Stimulated activated CD8-positive, alpha-beta memory T cell treated with anti-CD3 and anti-CD28 coated beads, Interleukin-4, amount 100 ng/mL, for 48 hours (primary cell): ENCODE measurements around the gene LMBRD2.

Experiments
- DNase-seq: peaks from one replicate; pipeline ENCODE4 v3.0.0-alpha.2; 2020

Gene LMBRD2

GRCh38 chr5:36099748-36100147, 51.9 kb downstream of the LMBRD2 start:
- DNase-seq: no peak

GRCh38 chr5:36096486-36096885, 55.2 kb downstream of the LMBRD2 start:
- no peak for DNase-seq

- no peak for DNase-seq
Observed at GRCh38 chr5:36089989-36090388, 61.7 kb downstream of the LMBRD2 start.

GRCh38 chr5:36079200-36079781, 72.4 kb downstream of the LMBRD2 start:
- peak; percentile 37 for DNase-seq

DNA sequence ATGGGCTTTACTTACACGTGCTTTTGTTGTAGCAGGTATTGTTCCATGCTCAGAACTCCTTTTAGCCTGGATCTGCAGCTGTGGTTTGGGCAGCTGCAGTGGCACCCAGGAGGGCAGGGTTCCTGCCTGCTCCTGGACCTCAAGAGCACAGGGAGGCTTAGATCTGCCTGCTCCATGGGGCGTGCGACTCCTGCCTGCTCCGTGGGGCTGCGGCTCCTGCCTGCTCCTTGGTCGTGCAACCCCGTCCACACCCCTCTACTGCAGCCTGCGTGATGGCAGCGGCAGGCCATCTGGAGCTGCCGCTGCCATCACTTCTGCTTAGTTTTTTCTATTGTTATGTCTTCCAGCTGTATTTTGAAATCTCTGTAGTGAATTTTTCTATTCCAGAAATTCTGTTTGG, 73.3 kb downstream of the LMBRD2 start:
- no peak for DNase-seq

GRCh38 chr5:36073595-36074216, 78.0 kb downstream of the LMBRD2 start:
- DNase-seq: no peak

- no peak for DNase-seq
Observed at GRCh38 chr5:36070687-36071571, 80.8 kb downstream of the LMBRD2 start.

DNA sequence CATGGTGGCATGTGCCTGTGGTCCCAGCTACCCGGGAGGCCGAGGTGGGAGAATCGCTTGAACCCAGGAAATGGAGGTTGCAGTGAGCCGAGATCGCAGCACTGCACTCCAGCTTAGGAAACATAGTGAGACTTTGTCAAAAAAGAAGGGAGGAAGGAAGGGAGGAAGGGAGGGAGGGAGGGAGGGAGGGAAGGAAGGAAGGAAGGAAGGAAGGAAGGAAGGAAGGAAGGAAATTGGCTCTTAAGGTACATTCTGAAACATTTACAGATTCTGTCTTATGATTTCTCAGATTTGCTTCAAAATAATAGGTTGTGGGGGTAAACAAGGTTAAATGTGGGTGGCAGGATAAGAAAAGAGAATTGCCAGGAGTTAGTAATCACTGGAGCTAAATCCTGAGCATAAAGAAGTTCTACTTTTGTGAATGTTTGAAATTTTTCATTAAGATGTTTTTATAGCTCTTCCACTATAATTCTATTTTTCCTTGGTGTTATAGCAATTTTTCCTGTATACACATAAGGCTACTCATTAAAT, 82.9 kb downstream of the LMBRD2 start:
- no peak for DNase-seq

DNA sequence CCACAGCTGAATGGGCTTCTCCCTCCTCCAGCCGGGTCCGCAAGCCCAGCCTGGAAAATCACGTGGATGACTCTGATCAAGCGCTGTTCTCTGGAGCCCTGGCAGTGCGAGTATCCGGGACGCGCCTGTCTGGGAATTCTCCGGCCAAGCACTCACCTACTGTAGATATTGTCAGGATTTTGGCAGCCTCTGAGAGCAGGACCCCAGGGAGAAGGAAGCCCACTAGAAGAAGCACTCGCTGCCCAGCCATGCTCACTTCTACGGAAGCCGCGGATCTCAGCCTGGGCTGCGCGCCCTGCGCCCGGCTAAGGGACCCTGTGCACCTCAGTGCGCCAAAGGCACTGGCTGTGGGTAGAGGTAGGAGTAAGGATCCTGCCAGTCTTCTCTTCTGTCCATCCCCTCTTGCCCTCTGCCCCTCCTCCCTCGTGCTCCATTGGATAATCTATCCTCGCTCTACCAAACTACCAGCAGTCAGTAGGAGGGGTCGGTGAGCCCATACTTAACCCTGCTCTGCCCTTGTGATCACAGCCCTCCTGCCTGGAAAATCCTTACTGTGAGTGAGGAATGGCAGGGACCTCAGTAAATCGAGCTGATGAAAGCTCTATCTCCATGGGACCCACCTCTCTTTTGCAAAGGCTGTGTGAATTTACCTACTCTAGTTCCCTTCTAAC, 85.0 kb downstream of the LMBRD2 start, which contains the start of gene UGT3A2:
Gene UGT3A2, minus strand, starts transcription at position 343 of the 671 bp plus-strand sequence. Its CDS starts 93 bp downstream, at position 250.
- DNase-seq: no peak

- no peak for DNase-seq
Observed at GRCh38 chr5:36066001-36066539, 85.6 kb downstream of the LMBRD2 start.

DNA sequence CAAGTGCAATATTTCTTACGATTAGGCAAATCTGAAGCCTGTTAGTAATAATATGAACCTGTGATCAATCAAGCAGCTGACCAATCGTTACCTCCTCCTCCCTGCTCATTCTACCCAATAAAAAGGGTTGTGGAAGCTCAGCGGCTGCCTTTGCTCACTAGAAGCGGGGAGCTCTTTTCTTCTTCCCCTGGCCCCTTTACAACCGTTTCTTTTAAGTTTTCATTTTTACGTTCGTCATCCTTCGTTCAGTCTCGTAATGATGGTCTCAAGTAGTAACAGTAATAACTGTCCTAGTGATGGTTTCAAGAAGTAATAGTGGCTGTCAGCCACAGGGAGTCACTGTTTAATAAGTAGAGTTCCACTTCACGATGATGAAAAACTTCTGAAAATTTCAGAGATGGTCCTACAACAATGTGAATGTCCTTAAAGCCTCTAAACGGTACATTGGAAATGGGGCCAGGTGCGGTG, 91.2 kb downstream of the LMBRD2 start:
- no peak for DNase-seq

GRCh38 chr5:36059571-36060419, 91.9 kb downstream of the LMBRD2 start:
- no peak for DNase-seq

DNA sequence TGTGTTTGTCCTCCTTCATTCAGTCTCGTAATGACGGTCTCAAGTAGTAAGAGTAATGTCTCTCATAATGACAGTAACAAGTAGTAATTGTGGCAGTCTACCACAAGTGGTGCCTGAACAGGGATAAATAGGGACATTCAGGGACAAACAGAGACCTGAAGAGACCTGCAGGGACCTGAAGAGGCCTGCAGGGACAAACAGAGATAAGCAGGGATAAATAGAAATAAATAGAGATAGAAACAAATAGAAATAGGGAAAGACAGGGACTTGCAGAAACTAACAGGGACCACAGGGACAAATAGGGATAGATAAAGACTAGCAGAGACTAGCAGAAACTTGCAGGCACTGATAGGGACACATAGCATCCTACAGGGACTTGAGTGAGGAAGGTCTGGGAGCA, 92.9 kb downstream of the LMBRD2 start:
- no peak for DNase-seq

DNA sequence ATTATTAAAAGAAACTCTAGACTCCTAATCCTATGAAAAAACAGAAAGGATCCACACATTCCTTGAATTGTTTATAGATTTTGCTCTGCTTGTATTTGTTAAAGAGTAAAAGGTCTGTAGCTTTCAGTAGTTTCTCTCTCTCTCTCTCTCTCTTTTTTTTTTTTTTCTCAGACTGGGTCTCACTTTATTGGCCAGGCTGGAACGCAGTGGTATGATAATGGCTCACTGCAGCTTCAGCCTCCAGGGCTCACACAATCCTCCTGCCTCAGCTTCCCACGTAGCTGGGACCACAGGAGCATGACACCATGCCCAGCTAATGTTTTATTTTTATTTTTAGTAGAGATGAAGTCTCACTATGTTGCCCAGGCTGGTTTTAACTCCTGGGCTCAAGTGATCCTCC, 94.3 kb downstream of the LMBRD2 start:
- DNase-seq: no peak

DNA sequence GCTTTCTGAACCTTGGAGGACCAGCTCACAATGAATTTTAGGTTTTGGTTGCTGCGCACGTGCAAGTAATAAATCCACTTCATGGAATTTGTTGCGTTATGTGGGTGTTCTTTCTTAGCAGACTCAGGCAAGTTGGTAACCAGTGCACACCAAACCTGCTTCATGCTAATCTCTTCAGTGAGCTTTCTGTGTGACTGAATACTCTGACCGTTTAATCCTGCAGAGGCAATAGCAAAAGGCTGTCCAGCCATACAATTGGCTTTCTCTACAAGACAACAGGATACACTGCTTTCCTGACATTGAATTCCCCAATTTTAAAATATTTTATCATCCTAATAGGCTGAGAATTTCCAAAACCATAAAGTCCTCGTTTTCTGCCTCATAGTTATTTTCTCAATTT, 95.3 kb downstream of the LMBRD2 start:
- DNase-seq: no peak

GRCh38 chr5:36055984-36056383, 95.7 kb downstream of the LMBRD2 start:
- DNase-seq: no peak

- DNase-seq: no peak
Observed at GRCh38 chr5:36054647-36055046, 97.0 kb downstream of the LMBRD2 start.

DNA sequence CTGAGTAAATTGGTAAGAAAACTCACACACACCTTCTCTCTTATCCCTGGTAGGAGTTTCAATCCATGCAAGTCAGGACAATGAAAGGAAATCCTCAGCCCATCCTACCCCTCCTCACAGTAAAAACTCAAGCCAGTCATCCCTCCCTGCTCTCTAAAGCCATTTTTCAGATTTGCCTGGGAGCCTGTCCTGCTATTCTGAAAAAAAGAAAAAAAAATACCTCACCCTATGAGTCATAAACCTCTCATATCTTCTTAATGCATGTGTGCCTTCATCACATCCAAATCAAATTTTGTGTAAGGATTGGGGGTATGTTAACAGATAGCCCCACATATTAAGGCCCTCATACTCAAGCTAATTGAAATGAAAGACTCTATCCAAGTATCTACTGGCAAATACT, 99.1 kb downstream of the LMBRD2 start:
- DNase-seq: no peak

DNA sequence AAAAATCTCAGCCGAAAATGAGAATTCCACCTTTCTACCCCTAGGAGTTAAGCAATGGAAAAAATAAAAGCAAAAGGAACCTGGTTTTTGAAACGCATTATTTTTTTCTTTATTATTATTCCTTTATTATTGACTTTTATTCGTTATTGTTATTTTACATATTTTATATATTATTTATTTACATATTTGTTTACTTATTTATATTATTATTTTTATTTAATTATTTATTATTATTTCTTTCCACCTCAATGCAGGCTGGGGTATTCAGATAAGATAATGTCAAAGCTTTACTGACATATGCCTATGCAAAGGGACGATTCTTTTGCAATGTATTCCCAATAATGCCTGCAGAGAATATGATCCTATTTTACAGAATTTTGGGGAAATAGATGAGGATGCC, 101.7 kb downstream of the LMBRD2 start:
- no peak for DNase-seq
